Natural killer cell (primary cell): Measurements from ENCODE around the gene HRK. TPM values are rescaled to one million over a fixed set of nuclear protein-coding genes. Genes with fewer than 3 reads are reported as not detected.

Experiments used
- ATAC-seq, 3 donors: fragments of 150-1000 bp in 2 of 3; fragments of 200-7000 bp in 1 of 3; cut with Tn5 transposase; 1 replicate in 1 of 3; 2 replicates in 2 of 3; pipeline ENCODE4 v1.10.0; 2021; ENCODE audit warnings: mild to moderate bottlenecking in 2 of 3, moderate library complexity in 2 of 3
- DNase-seq, 2 donors: peaks; one replicate each; pipeline versions ENCODE4 v3.0.0 to v3.0.0-alpha.2; 2013 to 2021; ENCODE audit warnings: mixed read lengths in 1 of 2
- H3K27ac ChIP-seq: one replicate; pipeline ENCODE4 v1.5.1; 2013; ENCODE audit warnings: mild to moderate bottlenecking, low read length
- H3K27me3 ChIP-seq: one replicate; pipeline ENCODE4 v1.6.1; 2013; ENCODE audit warnings: low read length; ENCODE audit not compliant: control insufficient read depth, insufficient read depth
- H3K36me3 ChIP-seq: one replicate; pipeline ENCODE4 v1.6.1; 2013; ENCODE audit warnings: low read length; ENCODE audit not compliant: control insufficient read depth, insufficient read depth
- H3K4me1 ChIP-seq: one replicate; pipeline ENCODE4 v1.6.1; 2013; ENCODE audit warnings: low read length; ENCODE audit not compliant: control insufficient read depth, insufficient read depth
- H3K4me3 ChIP-seq: one replicate; pipeline ENCODE4 v1.5.1; 2013; ENCODE audit warnings: low read length
- H3K9me3 ChIP-seq: one replicate; pipeline ENCODE4 v1.6.1; 2013; ENCODE audit warnings: low read length; ENCODE audit not compliant: control insufficient read depth, insufficient read depth
- H3K27ac Mint-ChIP-seq, 2 donors: one replicate each; pipeline ENCODE4 v1.8.0; 2022; ENCODE audit warnings: mild to moderate bottlenecking in 2 of 2, mixed read lengths in 2 of 2, moderate library complexity in 1 of 2
- H3K27me3 Mint-ChIP-seq, 2 donors: one replicate each; pipeline ENCODE4 v1.8.0; 2022; ENCODE audit warnings: low read depth in 2 of 2, mixed read lengths in 2 of 2
- H3K36me3 Mint-ChIP-seq: one replicate; pipeline ENCODE4 v1.8.0; 2022; ENCODE audit warnings: mixed read lengths
- H3K4me1 Mint-ChIP-seq, 2 donors: one replicate each; pipeline ENCODE4 v1.8.0; 2022; ENCODE audit warnings: mixed read lengths in 2 of 2
- H3K4me3 Mint-ChIP-seq: one replicate; pipeline ENCODE4 v1.8.0; 2022; ENCODE audit warnings: mild to moderate bottlenecking, moderate library complexity, mixed read lengths
- H3K9me3 Mint-ChIP-seq, 2 donors: one replicate each; pipeline ENCODE4 v1.8.0; 2022; ENCODE audit warnings: mixed read lengths in 2 of 2
- WGBS: methylation state at CpG from one replicate; pipeline ENCODE4 v1.1.7; 2013; ENCODE audit warnings: missing lambda C conversion rate; ENCODE audit not compliant: insufficient coverage; 5-methylcytosine and 5-hydroxymethylcytosine counted together
- intact Hi-C: fragments of 100-400 bp; cut with micrococcal nuclease; formaldehyde crosslinking; loops from one replicate; pipeline ENCODE4 v1.14.2; 2022
- total RNA-seq, 4 donors: library from RNA; stranded (reverse); fragments of 120-200 nt in 1 of 4; gene quantifications; one replicate each; pipeline versions ENCODE4 v1.2.3 to v1.2.4, GENCODE V29; 2013 to 2022
- TF ChIP-seq, protein P1 (sequence below): fragments of 200-600 bp; IDR thresholded peaks from one replicate; pipeline ENCODE4 v1.8.0; 2022; ENCODE audit warnings: antibody characterized with exemption

The HRK gene
- total RNA-seq, 3 donors from 2014 or later (not counting 1 experiment from before 2014, with no cell fraction given): 0.15 TPM; not detected in 2

DNA sequence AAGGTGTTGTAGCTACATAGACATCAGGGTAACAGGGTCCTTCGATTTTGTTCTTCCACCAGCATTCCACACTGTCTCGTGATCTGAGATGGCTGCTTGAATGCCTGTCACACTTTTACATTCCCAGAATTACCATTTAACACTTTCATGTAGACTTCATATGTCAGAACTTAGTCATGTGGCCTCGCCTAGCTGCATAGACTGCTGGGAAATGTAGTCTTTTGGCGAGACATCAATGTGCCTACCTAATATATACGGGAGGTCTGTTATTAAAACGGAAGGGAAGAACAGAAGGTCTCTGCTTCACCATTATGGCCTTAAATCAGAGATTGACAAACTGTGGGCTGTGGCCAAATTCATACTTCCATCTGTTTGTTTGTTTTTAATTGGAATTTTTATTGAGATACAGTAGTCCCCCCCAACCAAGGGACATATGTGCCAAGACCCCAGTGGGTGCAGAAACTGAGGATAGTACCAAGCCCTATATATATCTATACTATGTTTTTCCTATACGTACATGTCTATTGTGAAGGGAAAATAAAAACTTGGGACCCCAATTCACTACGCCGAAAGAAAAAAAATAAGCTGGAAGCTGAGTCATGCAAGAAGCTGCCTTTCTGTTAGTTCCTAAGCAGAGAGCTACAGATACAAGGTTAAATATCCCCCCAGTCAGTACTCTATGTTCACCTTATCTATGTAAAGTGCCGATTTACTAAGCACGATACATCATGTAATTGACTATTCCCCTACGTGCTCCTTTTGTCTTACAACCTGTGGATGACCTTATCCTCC lies 11.3 kb upstream of the HRK start:
- no peaks in the 10 kb centered on the region for H3K27me3 ChIP-seq
- TF ChIP-seq, protein P1, sequence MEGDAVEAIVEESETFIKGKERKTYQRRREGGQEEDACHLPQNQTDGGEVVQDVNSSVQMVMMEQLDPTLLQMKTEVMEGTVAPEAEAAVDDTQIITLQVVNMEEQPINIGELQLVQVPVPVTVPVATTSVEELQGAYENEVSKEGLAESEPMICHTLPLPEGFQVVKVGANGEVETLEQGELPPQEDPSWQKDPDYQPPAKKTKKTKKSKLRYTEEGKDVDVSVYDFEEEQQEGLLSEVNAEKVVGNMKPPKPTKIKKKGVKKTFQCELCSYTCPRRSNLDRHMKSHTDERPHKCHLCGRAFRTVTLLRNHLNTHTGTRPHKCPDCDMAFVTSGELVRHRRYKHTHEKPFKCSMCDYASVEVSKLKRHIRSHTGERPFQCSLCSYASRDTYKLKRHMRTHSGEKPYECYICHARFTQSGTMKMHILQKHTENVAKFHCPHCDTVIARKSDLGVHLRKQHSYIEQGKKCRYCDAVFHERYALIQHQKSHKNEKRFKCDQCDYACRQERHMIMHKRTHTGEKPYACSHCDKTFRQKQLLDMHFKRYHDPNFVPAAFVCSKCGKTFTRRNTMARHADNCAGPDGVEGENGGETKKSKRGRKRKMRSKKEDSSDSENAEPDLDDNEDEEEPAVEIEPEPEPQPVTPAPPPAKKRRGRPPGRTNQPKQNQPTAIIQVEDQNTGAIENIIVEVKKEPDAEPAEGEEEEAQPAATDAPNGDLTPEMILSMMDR: no peak
- intact Hi-C loops: no loop called here
- WGBS: 87% methylated on average over 12 of the region's 12 CpGs
- DNase-seq: no peak
- no peaks in the 10 kb centered on the region for H3K9me3 ChIP-seq
- Mint-ChIP-seq H3K36me3 (no peaks in the 10 kb centered on the region), H3K4me3 (no peak overlapping the region), H3K4me1 (no peaks in the 10 kb centered on the region), H3K9me3 (no peaks in the 10 kb centered on the region), H3K27ac (no peak overlapping the region), H3K27me3 (peaks cover 4 to 43% of the 10 kb centered on the region in 2 donors)
- no peaks in the 10 kb centered on the region for H3K4me1 ChIP-seq
- no peak overlapping the region for H3K4me3 ChIP-seq
- ATAC-seq: no peak
- H3K36me3 ChIP-seq: no peaks in the 10 kb centered on the region
- H3K27ac ChIP-seq: no peak overlapping the region

DNA sequence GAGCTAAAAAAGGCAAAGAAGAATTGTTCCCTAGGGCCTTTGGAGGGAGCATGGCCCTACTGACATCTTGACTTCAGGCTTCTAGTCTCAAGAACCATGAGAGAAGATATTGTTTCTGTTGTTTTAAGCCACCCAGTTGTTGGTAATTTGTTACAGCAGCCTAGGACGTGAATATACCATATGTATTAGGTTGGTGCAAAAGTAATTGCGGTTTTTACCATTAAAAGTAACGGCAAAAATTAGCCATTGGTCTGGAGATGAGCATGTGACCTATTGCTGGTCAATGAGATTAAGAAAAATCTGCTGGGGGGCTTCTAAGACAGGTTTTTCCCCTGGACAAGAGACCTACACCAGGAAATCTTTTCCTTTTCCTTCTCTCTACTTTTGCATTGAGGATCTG lies 9.8 kb upstream of the HRK start:
- Histone ChIP-seq H3K36me3 (no peaks in the 10 kb centered on the region), H3K4me1 (no peaks in the 10 kb centered on the region), H3K27ac (no peak overlapping the region), H3K27me3 (no peaks in the 10 kb centered on the region), H3K4me3 (no peak overlapping the region), H3K9me3 (no peaks in the 10 kb centered on the region)
- 93% methylated on average over 3 of the region's 3 CpGs for WGBS
- Mint-ChIP-seq H3K4me1 (no peaks in the 10 kb centered on the region), H3K27me3 (peaks cover 4 to 46% of the 10 kb centered on the region in 2 donors), H3K4me3 (no peak overlapping the region), H3K27ac (no peak overlapping the region), H3K36me3 (no peaks in the 10 kb centered on the region), H3K9me3 (no peaks in the 10 kb centered on the region)
- TF ChIP-seq, protein P1: no peak
- no peak for ATAC-seq
- DNase-seq: no peak
- intact Hi-C loops: no loop called here

DNA sequence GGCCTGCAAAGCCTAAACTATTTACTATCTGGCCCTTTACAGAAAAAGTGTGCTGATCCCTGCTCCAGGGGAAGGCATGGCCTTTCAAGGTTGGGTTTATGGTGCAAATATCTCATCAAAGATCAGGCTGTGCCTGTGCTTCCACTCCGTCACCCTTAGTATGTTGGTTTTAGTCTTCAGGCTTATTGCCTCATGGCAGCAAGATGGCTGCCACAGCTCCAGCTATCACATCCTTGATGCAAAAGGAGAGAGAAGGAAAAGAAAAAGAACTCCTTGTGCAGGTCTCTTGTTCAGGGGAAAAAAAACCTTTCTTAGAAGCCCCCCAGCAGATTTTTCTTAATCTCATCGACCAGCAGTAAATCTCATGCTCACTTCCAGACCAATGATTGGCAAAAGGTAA lies 9.1 kb upstream of the HRK start:
- intact Hi-C loops: no loop called here
- no peaks in the 10 kb centered on the region for H3K36me3 ChIP-seq
- H3K27ac ChIP-seq: no peak overlapping the region
- 100% methylated on average over 1 of the region's 2 CpGs for WGBS
- Mint-ChIP-seq H3K36me3 (no peaks in the 10 kb centered on the region), H3K4me1 (no peaks in the 10 kb centered on the region), H3K27ac (no peak overlapping the region), H3K27me3 (peaks cover 1 to 42% of the 10 kb centered on the region in 2 donors), H3K9me3 (no peaks in the 10 kb centered on the region), H3K4me3 (no peak overlapping the region)
- no peaks in the 10 kb centered on the region for H3K27me3 ChIP-seq
- no peaks in the 10 kb centered on the region for H3K9me3 ChIP-seq
- DNase-seq: no peak
- no peaks in the 10 kb centered on the region for H3K4me1 ChIP-seq
- H3K4me3 ChIP-seq: no peak overlapping the region
- TF ChIP-seq, protein P1: no peak
- ATAC-seq: no peak

DNA sequence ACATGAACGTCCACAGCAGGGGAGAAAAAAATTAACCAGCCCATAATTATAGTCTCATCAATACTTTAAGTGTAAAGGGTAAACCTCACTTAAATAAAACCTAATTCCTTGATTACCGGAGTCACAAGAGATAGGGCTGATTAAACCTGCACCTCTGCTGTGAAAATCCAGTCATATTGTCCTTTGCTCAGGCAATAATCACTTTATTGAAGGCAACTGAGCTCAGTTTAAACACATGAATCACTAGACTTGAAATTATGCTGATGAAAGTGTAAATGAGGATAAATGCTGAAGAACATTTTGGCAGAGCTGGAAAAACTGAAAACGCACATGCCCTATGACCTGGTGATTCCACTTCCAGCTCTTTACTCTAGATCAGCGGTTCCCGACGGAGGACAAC lies 6.7 kb upstream of the HRK start:
- no peaks in the 10 kb centered on the region for H3K36me3 Mint-ChIP-seq
- Histone ChIP-seq H3K4me3 (no peak overlapping the region), H3K4me1 (no peaks in the 10 kb centered on the region), H3K36me3 (no peaks in the 10 kb centered on the region), H3K9me3 (no peaks in the 10 kb centered on the region), H3K27ac (no peak overlapping the region), H3K27me3 (peaks cover 6% of the 10 kb centered on the region)
- H3K4me3 Mint-ChIP-seq: no peak overlapping the region
- ATAC-seq (no peak), DNase-seq (no peak)
- TF ChIP-seq, protein P1: no peak
- intact Hi-C loops: no loop called here
- WGBS: 87% methylated on average over 6 of the region's 6 CpGs
- no peaks in the 10 kb centered on the region for H3K9me3 Mint-ChIP-seq
- no peak overlapping the region for H3K27ac Mint-ChIP-seq
- peaks cover 16 to 53% of the 10 kb centered on the region in 2 donors for H3K27me3 Mint-ChIP-seq
- no peaks in the 10 kb centered on the region for H3K4me1 Mint-ChIP-seq
